ENCODE data around the gene TMEM181.

DNA sequence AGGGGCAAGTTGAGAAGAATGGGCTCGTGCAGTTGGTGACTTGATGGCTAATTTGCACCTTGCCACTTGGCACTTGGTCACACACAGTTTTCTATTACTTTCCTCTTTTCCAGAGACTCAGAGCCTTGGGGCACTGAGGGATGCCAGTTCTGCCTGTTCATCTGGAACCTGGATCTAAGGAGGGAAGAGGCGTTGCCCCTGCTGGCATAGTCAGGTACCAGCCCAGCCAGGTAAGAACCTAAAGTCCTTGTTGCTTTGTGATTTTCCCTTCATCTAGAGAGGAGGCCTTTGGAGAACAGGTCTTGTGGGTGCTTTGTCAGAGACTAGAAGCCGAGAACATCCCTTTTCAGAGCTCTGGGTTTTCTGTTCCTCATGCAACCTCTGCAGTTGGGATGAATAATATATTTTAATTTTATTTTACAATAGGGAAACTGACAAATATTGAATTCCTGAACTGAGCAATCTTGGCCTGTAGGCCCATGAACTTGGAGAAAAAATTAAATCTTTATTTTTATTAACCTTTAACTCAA lies 101.3 kb downstream of the TMEM181 start:
- TF ChIP-seq, protein P1, sequence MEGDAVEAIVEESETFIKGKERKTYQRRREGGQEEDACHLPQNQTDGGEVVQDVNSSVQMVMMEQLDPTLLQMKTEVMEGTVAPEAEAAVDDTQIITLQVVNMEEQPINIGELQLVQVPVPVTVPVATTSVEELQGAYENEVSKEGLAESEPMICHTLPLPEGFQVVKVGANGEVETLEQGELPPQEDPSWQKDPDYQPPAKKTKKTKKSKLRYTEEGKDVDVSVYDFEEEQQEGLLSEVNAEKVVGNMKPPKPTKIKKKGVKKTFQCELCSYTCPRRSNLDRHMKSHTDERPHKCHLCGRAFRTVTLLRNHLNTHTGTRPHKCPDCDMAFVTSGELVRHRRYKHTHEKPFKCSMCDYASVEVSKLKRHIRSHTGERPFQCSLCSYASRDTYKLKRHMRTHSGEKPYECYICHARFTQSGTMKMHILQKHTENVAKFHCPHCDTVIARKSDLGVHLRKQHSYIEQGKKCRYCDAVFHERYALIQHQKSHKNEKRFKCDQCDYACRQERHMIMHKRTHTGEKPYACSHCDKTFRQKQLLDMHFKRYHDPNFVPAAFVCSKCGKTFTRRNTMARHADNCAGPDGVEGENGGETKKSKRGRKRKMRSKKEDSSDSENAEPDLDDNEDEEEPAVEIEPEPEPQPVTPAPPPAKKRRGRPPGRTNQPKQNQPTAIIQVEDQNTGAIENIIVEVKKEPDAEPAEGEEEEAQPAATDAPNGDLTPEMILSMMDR (IDR thresholded peaks at IDR 0.05): no peak
- TF ChIP-seq POLR2A (IDR thresholded peaks at IDR 0.05): no peak

All from right lobe of liver (tissue), 4 donors.